ENCODE data around the gene OPN5. TPM values are rescaled to one million over a fixed set of nuclear protein-coding genes. Genes with fewer than 3 reads are reported as not detected.

OPN5 gene
- total RNA-seq, 2 experiments from 2014 or later: not detected

DNA sequence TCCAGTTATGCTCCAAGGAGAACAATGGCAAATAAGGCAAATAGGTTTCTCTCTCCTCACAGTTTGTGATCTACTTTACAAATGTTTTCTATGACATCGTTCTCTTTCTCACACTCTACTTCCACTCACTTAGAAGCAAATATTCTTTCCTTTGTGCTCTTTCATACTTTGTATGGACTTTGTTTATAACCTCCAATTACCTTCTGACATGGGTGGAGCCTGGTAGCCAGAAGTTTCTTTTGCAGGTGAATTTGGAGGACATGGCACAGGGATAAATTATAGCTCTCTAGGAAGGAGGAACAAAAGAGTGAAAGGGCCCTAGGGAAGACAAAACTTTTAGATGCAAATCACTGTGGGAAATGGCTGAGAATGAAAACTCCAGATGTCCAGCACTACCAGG lies 69.3 kb downstream of the OPN5 start:
- CTCF ChIA-PET: no interaction called here
- POLR2A ChIA-PET: no interaction called here

GRCh38 chr6:47852727-47853126 lies 70.9 kb downstream of the OPN5 start:
- ChIA-PET POLR2A (no interaction called here), CTCF (no interaction called here)

- ChIA-PET POLR2A (no interaction called here), CTCF (no interaction called here)
These were observed 71.9 kb downstream of the OPN5 start for GRCh38 chr6:47853766-47854165.

DNA sequence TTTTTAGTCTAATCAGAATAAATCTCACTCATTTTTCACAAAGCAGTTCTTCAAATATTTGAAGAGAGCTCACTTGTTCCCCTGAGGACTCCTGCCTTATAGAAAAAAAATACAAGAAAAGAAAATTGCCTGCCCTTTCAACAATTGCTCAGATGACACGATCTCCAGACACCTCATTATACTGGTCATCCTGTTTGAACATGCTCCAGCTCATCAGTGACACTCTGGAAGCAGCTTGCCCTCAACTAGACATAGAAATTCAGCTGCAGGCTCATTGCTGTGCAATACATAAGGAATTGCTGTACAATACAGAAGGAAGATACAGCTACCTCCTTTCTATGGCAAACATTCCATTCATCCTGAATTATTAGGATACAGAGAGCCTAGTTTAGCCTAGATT lies 73.1 kb downstream of the OPN5 start:
- ChIA-PET CTCF (no interaction called here), POLR2A (no interaction called here)

GRCh38 chr6:47859175-47859574 lies 77.3 kb downstream of the OPN5 start:
- POLR2A ChIA-PET: no interaction called here
- CTCF ChIA-PET: no interaction called here

DNA sequence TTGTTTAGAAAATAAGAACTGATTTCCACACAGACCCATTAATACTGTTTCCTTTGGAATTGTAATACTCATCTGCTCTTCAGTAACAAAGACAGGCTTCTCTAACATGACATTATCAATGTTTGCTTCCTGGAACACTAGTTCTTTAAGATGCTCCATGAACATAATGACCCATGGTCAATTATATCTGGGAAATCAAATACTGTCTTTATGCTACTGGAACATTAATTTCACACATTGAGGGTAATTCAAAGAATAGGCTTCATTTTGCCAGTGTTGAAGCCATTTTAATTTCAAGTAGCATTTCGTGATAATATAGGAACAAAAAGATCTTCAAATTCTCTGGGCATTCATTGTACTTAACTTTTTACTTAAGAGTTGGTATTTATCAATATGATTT lies 80.9 kb downstream of the OPN5 start:
- CTCF ChIA-PET: no interaction called here
- POLR2A ChIA-PET: no interaction called here

DNA sequence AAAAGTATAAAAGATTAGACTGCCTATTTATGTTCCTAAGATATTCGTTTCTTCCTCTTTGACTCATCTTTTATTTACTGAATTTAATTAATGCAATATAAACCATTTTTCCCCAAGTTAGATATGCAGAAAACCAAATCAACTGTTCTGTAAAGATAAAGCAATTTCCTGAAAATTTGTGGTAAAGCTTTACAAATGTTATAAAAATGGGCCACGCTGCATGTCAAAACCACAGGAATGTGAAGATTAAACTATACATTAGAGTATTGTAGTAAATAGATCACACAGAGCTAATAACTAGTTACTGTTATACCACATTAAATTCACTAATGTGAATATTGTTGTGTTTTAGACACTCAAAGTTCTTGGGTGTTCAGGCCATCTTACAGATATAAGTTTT lies 83.4 kb downstream of the OPN5 start:
- POLR2A ChIA-PET: no interaction called here
- CTCF ChIA-PET: no interaction called here

- ChIA-PET CTCF (no interaction called here), POLR2A (no interaction called here)
These were observed 93.8 kb downstream of the OPN5 start for GRCh38 chr6:47875593-47875992.

Other genes starting within 250 kb of the OPN5 start
- gene ADGRF4, start 83.5 kb upstream of the OPN5 start, total RNA-seq: not detected